Retinal pigment epithelial cell (primary cell): ENCODE data around the gene ITGA3.

ENCODE experiments used
- DNase-seq: peaks from one replicate; pipeline ENCODE4 v3.0.0-alpha.2; 2010; ENCODE audit warnings: low read depth
- H3K4me3 ChIP-seq: 2 replicates; pipeline ENCODE4 v1.5.1; 2011; ENCODE audit warnings: mild to moderate bottlenecking, low read length, control low read depth, moderate library complexity
- TF ChIP-seq, protein P1 (sequence below): conservative IDR thresholded peaks from 2 replicates; pipeline ENCODE4 v1.5.1; 2011; ENCODE audit warnings: low read depth, low read length, control low read depth, inconsistent platforms

ITGA3 gene

DNA sequence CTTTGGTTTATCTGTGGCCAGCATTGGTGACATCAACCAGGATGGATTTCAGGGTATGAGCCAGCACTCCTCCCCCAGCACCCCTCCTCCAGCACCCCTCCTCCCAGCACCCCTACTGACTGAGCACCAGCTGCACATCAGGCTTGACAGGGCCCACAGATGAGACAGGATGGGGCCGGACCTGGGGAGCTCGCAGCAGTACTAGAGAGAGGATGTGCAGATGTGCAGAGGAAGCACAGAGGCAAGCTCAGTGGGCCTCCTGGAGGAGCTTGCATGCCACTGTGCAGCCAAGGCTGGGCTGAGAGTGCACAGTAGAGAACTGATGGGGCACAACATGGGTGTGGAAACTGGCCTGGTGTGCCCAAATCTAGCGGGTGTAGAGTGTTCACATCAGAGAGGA is 16.2 kb downstream of the ITGA3 start:
- no peak overlapping the region for H3K4me3 ChIP-seq
- TF ChIP-seq, protein P1, sequence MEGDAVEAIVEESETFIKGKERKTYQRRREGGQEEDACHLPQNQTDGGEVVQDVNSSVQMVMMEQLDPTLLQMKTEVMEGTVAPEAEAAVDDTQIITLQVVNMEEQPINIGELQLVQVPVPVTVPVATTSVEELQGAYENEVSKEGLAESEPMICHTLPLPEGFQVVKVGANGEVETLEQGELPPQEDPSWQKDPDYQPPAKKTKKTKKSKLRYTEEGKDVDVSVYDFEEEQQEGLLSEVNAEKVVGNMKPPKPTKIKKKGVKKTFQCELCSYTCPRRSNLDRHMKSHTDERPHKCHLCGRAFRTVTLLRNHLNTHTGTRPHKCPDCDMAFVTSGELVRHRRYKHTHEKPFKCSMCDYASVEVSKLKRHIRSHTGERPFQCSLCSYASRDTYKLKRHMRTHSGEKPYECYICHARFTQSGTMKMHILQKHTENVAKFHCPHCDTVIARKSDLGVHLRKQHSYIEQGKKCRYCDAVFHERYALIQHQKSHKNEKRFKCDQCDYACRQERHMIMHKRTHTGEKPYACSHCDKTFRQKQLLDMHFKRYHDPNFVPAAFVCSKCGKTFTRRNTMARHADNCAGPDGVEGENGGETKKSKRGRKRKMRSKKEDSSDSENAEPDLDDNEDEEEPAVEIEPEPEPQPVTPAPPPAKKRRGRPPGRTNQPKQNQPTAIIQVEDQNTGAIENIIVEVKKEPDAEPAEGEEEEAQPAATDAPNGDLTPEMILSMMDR: no peak
- DNase-seq: no peak

DNA sequence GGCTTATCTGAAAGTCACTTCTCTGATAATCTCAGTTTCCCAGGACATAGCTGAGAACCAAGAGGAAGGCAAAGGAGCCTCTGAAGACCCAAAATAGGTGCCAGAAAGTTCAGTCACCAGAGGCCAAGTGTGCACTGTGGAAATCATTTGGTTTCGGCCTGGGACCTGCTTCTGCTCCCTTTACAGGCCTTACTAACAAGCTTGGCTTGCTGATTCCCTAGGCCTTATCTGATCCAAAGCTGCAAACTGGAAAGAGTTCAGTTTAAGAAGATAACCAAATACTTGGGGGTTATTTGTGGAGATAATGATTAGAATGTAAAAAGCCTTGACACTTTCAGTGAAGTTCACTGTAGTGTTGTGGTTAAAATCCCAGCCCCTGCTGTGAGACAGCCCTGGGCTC is 17.0 kb downstream of the ITGA3 start:
- no peak for DNase-seq
- no peak overlapping the region for H3K4me3 ChIP-seq
- TF ChIP-seq, protein P1: no peak

DNA sequence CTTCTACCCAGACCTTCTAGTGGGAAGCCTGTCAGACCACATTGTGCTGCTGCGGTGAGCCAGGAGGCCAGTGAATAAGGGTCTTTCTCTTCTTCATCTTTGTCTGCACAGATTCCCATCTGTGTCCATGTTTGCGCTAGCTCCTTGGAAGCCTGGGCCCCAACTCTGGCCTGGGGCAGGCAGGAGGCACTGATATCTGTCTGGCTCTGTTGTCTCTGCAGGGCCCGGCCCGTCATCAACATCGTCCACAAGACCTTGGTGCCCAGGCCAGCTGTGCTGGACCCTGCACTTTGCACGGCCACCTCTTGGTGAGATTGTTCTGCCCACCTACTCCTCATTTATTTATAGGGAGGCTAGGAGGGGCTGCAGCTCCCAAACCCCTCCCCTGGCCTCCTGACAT is 18.3 kb downstream of the ITGA3 start:
- no peak for DNase-seq
- no peak overlapping the region for H3K4me3 ChIP-seq
- TF ChIP-seq, protein P1: no peak

DNA sequence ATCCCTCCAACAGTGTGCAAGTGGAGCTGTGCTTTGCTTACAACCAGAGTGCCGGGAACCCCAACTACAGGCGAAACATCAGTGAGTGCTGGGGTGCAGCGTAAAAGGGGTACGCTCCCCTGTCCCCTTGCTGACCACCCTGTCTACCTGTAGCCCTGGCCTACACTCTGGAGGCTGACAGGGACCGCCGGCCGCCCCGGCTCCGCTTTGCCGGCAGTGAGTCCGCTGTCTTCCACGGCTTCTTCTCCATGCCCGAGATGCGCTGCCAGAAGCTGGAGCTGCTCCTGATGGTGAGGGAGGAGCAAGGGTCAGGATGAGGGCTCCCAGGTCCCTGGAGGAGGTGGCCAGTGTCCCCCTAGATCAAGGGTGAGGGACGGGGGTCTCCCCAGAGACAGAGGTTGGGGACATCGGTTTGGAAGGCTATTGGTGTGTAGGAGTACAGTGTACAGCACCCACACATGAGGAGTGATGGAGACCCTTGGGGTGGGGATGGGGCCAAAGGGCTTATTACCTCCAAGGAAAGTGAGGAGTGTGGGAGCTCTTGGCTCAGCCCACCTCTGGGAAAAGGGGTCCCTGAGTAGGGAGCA is 19.6 kb downstream of the ITGA3 start:
- TF ChIP-seq, protein P1: no peak
- DNase-seq: no peak
- no peak overlapping the region for H3K4me3 ChIP-seq

DNA sequence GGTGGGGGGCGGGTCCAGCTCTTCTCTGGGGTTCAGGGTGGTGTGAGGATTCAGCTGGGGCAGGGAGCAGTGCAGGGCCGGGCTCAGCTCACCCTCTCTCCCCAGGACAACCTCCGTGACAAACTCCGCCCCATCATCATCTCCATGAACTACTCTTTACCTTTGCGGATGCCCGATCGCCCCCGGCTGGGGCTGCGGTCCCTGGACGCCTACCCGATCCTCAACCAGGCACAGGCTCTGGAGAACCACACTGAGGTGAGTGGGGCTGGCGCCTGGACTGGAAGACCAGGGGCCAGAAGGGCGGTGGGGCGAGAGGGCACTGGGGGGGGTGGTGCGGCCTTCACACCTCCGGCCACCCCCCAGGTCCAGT is 20.3 kb downstream of the ITGA3 start:
- DNase-seq: no peak
- H3K4me3 ChIP-seq: no peak overlapping the region
- TF ChIP-seq, protein P1: no peak

DNA sequence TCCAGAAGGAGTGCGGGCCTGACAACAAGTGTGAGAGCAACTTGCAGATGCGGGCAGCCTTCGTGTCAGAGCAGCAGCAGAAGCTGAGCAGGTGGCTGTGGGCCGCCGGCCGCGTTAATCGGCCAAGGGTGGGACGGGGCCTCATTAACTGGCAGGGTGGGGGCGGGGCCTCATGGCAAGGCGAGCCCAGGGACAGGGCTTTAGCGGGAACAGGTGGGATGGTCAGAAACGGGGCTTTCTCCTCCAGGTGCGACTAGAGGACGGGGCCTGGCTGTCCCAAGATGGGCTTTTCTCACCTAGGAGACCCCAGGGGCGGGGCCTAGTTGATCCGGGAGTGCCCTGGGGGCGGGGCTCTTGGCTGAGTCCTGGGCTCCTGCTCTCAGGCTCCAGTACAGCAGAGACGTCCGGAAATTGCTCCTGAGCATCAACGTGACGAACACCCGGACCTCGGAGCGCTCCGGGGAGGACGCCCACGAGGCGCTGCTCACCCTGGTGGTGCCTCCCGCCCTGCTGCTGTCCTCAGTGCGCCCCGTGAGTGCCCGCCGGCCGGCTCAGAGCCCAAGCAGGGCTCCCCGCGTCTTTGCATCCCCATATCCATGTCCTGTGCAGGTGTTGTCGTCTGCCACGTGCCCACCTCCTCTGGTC is 20.8 kb downstream of the ITGA3 start:
- TF ChIP-seq, protein P1: no peak
- no peak overlapping the region for H3K4me3 ChIP-seq
- no peak for DNase-seq

DNA sequence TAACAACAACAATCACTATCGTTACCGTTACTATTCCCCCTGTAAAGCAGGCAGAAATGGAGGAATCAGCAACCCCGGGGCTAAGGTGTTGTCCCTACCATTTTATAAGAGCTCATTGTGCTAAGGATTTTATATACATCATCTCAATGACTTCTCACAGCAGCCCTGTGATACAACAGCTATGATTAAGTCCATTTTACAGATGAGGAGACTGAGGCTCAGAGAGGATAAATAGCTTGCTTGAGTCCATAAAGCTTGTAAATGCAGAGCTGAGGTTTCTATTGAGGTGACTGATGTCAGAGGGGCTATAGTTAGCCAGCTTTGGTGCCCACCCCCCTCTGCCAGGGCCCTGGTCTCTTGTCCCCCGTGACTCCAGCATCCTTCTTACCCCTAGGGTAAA is 22.5 kb downstream of the ITGA3 start:
- no peak for DNase-seq
- no peak overlapping the region for H3K4me3 ChIP-seq
- TF ChIP-seq, protein P1: no peak
